ENCODE results near the gene SMG1.

SMG1 gene

DNA sequence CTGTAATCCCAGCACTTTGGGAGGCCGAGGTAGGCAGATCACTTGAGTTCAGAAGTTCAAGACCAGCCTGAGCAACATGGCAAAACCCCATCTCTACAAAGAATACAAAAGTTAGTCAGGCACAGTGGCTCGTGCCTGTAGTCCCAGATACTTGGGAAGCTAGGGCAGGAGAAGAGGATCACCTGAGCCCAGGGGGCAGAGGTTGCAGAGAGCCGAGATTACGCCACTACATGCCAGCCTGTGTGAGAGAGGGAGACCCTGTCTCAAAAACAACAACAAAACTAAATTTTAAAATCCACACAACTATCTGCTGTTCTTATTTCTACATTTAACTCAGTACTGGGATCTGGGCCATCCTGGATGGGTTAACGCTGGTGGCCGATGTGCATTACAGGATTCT lies 83.6 kb downstream of the SMG1 start:
- no peak for DNase-seq

DNA sequence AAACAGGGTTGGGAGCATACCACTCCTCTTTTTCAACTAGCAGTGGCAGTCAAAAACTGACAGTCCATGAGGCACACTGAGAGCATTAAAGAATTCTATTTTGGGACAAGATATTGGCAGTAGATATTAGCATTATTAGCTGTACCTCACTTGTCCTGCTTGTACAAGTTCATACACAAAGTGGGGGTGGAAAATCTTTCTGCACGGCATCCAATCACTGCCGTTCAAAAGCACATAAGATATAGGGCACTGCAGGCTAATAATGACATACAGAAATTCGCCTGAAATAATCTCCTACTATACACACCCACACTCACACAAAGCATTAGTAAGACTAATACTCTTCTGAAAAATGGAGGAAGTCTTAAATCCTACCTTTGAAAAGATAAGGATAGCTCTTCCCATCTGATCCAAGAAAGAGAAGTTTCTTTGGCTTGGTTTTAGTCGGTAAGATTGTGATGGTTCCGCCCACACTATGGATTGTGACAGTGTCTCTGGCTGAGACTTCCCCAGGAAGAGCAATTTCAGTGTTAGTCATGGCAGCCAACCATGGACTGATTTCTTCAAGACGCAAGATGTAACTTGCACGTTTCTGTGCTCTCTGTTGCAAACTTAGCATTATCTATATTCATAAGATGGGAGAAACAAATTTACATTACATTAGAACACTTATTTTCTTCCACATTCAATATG lies 84.2 kb downstream of the SMG1 start:
- no peak for DNase-seq

DNA sequence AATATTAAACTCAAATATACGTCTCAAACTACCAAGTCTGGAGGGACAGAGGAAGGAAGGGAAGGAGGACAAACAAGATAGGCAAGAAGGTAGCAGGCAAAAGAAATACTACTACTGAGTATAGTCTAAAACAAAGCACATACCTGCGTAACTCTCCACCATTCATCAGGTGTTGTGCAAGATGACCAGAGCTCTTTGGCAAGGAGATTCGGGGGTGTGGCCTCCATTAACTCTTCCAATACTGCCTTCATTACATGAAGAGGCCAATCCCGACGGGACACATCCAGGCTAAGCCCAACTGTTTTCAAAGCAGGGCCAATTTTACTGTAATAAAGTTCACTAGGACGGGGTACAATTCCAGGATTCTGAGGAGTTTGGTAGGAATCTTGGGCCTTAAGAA lies 86.7 kb downstream of the SMG1 start:
- DNase-seq = no peak

DNA sequence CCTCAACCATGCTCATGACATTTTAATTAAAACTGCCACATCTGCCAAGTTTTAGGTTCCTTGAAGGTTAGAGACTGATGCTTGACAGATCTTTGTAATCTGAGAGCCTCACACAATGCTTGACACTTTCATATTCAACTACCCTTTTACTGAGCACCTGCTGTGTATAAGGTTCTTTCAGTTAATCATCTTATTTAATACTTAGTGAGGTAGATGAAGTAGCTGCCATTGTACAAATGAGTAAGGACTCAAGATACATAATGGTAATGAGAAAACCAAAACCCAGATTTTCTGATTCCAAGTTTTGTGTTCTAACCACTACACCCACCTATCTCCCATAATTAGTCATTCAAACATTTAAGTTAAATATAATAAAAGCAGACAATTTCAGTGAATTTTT lies 89.5 kb downstream of the SMG1 start:
- DNase-seq = no peak

DNA sequence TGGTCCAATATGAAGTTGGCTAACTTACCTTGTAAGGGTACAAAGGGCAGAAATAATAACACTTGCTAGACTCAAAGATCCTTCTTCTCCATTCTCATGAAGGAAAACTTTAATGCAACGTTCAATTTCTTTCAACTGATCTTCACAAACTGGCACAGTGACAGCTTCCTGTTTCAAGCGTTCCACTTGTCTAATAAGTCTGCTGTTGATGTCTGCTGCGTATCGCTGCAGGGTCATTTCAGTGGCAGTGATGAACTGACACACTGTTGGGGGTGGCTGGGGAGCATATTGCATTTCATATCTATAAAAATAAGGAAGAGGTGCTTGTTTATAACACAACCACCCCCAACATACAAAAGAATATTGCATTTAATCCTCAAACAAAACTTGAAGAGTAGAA lies 91.3 kb downstream of the SMG1 start:
- no peak for DNase-seq

DNA sequence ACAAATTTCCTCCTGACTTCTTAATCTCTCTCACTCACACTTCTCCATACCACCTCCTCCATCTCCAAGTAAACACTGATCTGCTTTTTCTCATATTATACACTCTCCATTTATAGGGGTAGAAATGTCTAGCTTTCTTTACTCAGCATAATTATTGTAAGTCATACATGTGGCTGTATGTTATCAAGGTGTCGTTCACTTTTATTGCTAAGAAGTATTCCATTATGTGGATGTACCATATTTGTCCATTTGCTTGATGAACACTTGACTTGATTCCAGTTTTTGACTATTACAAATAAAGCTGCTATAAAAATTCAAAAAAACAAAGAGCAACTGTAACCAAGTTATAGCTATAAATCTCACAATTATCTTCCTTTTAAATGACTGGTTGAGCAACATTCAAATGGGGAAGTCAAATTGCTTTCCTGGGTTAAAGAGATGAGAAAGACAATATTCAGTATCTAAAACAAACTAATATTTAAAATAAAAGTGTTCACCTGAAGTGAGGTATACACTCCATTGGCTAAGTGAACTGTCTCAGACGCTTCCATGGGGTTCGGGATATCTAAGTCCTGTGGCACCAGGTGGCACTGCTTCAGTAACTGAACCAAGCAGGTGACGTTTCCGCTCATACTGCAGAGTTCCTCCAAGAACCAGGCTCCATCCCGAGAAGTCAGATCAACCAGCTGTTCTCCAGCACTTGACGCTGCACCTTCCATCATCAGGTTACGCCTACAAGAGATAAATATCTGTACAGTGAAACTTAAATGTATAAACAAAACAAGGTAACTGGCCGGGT lies 92.3 kb downstream of the SMG1 start:
- DNase-seq = no peak

DNA sequence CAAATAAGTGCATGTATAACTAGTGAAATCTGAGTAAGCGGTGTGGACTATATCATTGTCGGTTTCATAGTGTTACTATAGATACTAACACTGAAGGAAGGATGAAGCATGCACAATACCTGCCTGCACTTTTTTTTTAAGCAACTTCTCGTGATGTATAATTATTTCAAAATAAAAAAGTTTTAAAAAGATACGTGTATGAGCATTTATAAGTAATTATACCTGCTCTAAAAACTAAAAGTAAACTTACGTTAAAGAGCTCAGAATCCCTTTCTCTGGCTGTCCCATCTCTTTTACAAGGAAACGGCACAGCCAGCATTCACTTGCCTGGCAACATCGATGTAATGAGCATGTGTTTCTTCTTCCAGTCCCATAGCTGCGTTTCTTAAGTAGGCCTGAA lies 93.6 kb downstream of the SMG1 start:
- DNase-seq = no peak

DNA sequence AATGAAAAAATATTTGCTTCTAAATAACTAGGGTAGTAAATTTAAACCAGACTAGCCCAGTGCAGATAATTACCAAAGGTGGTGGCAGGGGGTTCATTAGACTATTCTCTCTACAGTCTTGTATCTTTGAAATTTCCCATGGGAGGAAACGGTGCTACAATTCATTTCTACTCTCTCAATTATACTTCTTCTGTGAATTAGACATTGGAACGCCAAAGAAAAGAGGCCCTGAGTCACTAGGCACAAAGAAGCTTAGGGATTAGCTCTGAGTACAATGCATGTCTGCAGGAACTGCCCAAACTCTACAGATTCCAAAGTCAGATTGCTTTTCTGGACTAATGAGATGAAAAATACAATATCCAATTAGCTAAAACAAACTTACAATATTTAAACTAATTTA lies 94.2 kb downstream of the SMG1 start:
- no peak for DNase-seq

DNA sequence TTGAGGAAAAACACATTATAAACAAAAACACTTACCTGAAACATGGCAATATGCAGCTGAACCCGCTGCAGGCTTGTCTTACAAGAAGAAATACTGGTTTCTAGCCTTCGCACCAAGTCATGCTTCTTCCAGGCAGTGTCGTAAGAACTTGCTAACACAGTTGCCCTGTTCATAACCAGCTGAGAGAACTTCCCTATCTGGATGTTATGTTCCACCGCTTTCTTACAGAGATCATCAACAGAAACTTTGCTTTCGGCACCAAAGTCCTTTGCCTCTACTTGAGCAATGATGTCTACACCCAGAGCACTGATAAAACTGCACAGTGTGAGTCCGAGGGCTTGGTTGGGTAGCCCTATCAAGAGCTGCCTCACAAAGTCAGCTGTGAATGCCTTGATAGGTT lies 97.0 kb downstream of the SMG1 start:
- DNase-seq = no peak

DNA sequence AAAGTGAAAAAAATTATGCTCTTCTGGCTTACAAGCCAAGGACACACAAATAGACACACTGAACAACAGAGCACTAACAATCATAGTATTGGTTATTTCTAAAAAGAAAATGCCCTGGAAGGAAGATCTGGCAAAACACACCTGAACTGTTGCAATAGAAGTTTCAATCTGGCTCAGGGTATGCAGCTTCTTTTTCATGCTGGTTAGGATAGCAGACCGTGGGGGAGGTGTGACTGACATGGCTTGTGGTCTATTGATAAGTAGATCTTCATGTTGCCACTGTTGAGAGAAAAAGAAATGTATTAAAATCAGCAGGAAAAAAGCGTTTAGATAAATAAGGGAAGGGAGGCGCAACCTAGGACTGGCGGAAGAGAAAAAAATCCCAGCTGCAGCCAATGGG lies 98.3 kb downstream of the SMG1 start:
- no peak for DNase-seq

DNA sequence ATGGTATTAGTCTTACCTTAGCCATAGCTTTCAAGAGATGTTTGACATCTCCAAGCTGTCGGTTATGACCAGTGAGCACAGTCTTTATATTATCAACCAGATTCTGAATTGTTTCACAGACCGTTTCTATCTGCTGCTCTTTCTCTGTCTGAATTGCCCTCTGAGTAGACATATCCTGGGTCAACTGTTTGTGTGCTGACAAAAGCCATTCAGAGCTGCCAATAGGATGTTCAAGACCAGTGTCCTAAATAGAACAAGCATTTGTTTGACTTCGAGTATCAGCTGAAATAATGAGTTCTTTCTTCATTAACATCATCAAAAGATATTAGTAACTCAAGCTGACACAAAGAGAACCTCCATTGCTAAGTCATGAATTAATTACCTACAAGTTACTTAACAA lies 109.9 kb downstream of the SMG1 start:
- no peak for DNase-seq

DNA sequence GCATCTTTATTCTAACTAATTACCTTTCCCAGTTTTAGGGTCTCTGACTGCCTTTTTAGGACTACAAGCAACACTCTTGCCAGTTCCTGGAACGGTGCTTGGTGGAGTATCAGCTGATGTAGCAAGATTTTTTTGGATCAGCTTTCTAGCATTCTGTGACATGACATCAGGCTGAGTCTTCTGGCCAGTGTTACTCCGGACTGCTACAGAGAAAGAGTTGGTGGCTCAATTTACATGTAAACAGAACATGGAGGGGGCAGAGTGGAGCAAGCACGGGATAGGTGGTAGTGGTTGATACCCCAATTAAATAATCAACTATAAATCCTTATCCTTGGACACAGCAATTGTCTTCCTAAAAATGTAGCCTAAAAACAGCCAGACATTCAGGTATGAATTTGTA lies 114.3 kb downstream of the SMG1 start:
- DNase-seq = no peak

DNA sequence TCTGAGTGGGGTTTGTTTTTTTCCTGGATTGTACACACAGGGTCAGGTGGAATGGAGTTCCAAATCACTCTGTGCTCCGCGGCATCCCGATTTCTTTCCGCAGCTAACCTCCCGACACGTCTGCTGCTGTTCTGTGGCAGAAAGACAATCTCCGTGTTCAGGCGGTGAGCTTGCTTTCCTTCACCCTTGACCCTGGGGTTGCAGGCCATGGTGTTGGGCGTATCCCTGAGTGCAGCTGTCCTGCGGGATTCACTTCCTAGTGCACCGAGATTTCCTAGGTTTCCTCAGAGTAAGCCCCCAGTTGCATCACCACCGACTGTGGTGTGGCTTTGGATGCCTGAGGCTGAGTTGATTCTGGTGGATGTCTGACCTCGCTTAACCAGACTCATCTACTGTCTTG lies 117.0 kb downstream of the SMG1 start:
- DNase-seq = no peak

DNA sequence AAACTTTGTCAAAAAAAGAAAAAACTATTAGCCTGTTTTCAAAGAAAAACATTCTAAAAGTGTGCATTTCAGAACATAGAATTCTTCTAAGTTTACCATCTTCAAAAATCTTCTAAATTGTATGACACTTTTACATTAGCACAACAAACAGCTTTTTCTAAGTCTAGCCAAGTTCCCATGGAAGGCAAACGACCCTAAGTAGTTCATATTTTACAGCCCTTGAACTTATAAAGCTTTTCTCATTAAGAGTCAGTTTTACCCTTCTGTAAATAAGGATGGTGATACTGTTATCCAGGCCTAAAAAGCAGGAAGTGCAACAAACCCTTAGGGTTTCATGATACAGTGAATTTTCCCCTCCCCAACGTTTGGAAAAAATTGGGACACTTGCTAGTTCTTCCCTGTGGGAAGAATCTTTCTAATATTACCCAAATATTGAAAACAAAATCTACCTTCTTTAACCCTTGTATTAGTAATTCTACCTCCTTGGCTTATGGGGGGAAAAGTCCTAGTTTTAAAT lies 120.9 kb downstream of the SMG1 start:
- no peak for DNase-seq

DNA sequence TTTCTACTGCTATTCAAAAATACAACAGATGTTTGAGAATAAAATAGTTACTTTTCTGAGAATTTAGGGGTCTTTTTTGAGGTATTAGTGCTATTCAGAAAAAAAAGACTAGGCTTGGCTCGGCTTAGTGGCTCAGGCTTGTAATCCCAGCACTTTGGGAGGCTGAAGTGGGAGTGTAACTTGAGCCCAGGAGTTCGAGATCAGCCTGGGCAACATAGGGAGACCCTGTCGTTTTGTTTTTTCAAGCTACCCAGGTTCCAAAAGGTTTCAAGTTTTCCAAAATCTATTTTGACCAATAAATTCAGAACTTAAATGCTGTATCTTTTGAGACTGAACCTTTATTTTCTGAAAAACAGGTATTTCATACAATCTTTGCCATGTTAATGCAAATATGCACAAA lies 121.7 kb downstream of the SMG1 start:
- DNase-seq = no peak

DNA sequence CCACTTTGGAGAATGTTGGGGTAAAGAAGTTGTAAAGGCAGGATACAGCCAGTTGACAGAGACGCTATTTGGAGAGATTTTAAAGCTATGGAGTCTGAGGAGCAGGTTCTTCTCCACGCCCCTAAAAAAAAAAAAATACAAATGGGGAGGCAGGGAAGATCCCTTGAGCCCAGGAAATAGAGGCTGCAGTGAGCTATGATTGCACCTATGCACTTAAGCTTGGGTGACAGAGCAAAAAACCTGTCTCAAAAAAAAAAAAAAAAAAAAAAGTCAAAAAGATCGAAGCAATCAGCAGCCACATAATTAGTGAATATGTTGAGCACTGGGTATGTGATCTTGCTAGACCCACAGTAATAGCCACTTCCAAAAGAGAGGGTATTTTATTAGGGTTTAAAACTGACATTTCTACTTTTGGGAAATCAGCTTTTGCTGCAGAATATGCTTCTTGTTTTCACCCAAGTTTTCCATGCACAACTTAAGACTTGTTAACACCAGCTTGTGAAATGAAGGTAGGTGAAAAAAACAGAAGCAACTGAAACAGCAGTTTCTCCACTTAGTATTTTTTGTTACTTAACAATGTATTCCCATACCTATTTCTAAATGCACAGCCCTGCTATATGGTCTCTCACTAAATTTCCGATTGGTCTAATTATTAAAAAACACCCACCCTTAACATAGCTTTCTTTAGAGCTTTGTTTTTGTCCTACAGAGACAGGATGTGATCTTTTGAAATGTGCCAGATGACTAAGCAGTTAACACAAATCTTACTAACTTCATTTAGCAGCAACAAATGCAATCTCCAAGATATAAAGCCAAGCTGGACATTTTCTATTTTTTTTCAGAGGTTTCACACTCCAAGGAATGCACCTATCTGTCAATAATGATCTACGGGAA lies 122.4 kb downstream of the SMG1 start:
- no peak for DNase-seq

DNA sequence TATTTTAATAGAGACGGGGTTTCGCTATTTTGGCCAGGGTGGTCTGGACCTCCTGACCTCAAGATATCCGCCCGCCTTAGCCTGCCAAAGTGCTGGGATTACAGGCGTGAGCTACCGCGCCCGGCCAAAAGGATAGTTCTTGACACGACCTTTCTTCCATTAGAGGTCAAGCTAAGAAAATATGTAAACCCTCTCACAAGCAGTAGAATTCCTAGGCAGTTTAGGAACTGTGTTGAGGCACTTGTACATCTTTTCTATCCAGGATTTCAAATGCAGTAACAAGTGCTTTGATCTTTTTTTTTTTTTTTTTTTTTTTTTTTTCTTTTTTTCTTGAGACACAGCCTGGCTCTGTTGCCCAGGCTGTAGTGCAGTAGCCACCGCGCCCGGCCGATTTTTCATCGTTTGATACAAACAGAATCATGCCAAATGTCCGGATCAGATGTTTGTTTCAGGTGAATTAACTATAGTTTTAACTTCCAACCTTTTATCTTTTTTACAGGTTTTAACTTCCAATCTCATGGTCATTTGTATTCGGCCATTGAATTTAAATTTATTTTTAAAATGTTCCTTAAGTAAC lies 123.4 kb downstream of the SMG1 start:
- no peak for DNase-seq

DNA sequence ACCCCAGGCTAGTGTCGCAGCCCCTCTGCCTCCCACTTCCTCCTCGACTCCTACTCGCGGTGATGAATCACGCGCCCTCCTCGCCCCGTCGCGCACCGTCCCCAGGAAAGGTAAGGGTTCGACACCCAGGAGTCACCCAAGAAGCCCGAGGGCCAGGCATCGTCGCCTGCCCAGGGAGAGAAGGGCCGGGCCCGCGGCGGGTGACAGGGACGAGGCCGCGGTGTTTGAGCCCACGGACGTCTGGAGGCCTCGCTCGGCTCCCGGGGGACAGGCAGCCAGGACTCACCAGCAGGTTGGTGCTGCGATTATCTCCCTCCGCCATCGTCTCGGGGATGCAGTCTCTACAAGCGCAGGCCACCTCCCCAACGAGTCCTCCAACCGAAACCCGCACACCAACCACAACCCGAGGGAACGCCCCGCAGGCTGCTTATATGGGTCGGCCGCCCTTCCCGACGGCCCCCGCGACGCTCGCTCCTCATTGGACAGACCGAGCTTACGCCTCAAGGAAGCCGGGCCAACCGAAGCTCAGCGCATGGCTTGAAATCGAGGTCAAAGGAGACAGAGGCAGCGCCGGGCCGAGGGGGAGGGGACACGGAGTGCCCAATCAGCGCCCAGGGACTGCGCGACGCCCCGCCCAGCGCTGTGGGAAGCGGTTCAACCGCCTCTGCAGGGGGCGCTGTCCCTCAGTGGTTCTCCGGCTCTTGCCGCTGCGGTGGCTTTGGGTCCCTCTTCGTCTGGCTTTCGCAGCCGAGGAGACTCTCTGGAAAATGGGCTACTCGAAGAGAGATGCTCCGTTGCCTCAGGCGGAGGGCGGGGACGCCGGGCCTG lies 124.8 kb downstream of the SMG1 start, which contains the start of gene ARL6IP1:
TSS of gene ARL6IP1 (minus strand) at position 405 of the 828 bp plus-strand sequence. CDS start at position 322, 83 bp downstream.
- DNase-seq = peak; percentile 99

DNA sequence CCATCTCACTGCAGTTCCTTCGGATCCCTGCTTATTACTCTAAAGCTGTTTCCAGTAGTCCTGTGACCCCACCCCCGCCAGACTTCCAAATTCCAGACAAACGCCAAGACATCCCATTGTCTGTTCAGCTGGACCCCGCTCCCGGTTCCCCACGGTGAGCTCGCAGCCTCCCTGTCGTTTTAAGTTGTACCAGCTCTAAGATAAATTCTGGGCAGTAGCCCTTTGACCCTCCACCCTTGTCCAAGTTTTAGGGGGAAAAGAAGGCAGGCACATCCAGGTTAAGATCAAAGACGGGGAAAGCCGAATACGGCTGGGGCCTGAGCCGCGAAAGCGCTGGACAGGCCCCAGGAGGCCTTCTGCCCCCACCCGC lies 125.4 kb downstream of the SMG1 start:
- DNase-seq = no peak

DNA sequence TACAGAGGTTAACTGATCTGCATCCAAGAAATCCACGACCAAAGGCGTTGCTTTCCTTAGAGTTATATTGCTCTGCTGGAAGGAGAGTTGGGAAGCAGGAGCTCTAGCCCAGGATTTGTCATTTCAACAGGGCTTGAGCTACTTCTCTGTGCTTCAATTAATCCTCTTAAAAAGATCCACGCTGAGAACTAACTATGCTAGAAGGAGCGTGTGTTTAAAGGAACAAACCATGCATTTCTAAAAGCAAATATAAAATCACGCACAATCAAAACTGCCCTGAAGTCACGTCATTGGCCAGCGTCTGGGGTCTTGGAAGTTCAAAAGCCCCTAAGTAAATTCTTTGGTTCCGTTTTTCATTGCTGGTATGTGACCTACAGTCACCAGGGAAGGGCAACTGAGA lies 125.9 kb downstream of the SMG1 start:
- DNase-seq = no peak

DNA sequence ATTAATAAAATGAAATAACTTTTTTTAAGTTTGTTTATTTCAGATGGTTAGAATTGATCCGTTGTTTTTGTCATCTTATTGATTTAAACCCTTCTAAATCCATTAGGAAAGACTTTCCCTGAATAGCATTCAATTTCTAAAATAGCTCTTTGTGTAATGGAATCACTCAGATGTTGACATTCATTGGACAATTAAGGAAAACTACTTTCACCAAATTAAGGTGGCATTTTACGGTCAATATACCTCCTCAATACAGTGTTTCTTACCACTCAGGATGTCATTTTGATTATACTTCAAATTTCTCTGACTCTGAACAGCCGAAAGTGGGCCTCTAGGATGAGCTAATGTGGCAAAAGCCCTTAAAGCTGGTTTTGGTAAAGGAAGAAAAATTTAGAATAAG lies 126.7 kb downstream of the SMG1 start:
- no peak for DNase-seq

DNA sequence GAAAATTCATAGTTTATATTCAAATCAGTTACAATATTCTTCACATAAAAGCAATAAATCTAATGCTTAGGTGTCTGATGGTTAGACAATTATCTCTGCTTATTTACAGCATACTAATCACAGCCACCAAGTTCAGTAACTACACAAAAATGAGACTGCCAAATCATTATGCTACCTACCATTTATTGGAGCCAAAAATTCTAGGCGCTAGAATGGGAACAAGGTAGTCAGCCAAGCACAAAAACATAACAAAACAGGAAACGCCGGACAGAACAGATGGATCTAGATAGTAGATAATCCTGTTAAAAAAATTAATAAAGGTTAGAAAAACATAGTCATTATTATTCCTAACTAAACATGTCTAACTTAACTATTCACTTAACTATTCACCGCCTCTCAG lies 128.5 kb downstream of the SMG1 start:
- DNase-seq = no peak
